ENCODE data around the gene ADAMTS2.

The ADAMTS2 gene

GRCh38 chr5:179195561-179196404 lies 149.5 kb downstream of the ADAMTS2 start:
- no peaks in the 10 kb centered on the region for H3K36me3 ChIP-seq (ENCODE audit: control insufficient read depth, insufficient read depth, low read length)
- H3K27me3 ChIP-seq (ENCODE audit: control insufficient read depth, insufficient read depth, low read length): no peaks in the 10 kb centered on the region
- H3K9me3 ChIP-seq (ENCODE audit: control insufficient read depth, insufficient read depth, low read length): no peaks in the 10 kb centered on the region
- no peak for DNase-seq (ENCODE audit: low read depth, low spot score)
- no CpG with 5 or more reads among the region's 36 CpGs for WGBS (ENCODE audit: insufficient coverage, insufficient read length)
- H3K4me1 ChIP-seq (ENCODE audit: control insufficient read depth, insufficient read depth, low read length): peaks cover 6% of the 10 kb centered on the region
- H3K27ac ChIP-seq (ENCODE audit: low read length): no peak overlapping the region
- H3K4me3 ChIP-seq (ENCODE audit: low read length): no peak overlapping the region

GRCh38 chr5:179194941-179195381 lies 150.3 kb downstream of the ADAMTS2 start:
- DNase-seq (ENCODE audit: low read depth, low spot score): no peak
- WGBS (ENCODE audit: insufficient coverage, insufficient read length): no CpG with 5 or more reads among the region's 19 CpGs
- Histone ChIP-seq H3K9me3 (ENCODE audit: control insufficient read depth, insufficient read depth, low read length) (no peaks in the 10 kb centered on the region), H3K27me3 (ENCODE audit: control insufficient read depth, insufficient read depth, low read length) (no peaks in the 10 kb centered on the region), H3K4me1 (ENCODE audit: control insufficient read depth, insufficient read depth, low read length) (peaks cover 8% of the 10 kb centered on the region), H3K27ac (ENCODE audit: low read length) (no peak overlapping the region), H3K4me3 (ENCODE audit: low read length) (no peak overlapping the region), H3K36me3 (ENCODE audit: control insufficient read depth, insufficient read depth, low read length) (no peaks in the 10 kb centered on the region)

GRCh38 chr5:179194201-179194910 lies 150.9 kb downstream of the ADAMTS2 start:
- peaks cover 8% of the 10 kb centered on the region for H3K4me1 ChIP-seq (ENCODE audit: control insufficient read depth, insufficient read depth, low read length)
- no peaks in the 10 kb centered on the region for H3K27me3 ChIP-seq (ENCODE audit: control insufficient read depth, insufficient read depth, low read length)
- no peak for DNase-seq (ENCODE audit: low read depth, low spot score)
- H3K36me3 ChIP-seq (ENCODE audit: control insufficient read depth, insufficient read depth, low read length): no peaks in the 10 kb centered on the region
- H3K9me3 ChIP-seq (ENCODE audit: control insufficient read depth, insufficient read depth, low read length): no peaks in the 10 kb centered on the region
- no CpG with 5 or more reads among the region's 15 CpGs for WGBS (ENCODE audit: insufficient coverage, insufficient read length)
- no peak overlapping the region for H3K4me3 ChIP-seq (ENCODE audit: low read length)
- H3K27ac ChIP-seq (ENCODE audit: low read length): no peak overlapping the region

DNA sequence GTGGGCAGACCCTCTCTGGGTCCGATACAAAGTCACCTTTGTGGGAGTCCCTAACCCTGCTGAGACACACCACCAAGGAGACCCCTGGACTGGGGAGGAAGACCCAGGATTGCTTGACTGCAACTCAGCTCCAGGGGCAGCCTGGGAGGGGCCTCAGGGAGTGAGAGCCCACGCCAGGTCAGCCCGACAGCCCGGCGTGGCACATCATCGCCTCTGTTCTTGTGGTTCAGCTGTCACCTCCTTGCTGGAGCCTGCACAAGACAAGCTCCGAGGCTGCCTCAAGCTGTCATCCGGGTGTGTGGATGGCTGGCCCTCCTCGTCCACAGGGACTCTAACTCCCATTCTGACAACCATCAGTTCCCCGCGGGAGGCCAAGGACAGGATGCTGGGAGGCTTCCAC lies 151.5 kb downstream of the ADAMTS2 start:
- no peaks in the 10 kb centered on the region for H3K27me3 ChIP-seq (ENCODE audit: control insufficient read depth, insufficient read depth, low read length)
- H3K9me3 ChIP-seq (ENCODE audit: control insufficient read depth, insufficient read depth, low read length): no peaks in the 10 kb centered on the region
- H3K4me1 ChIP-seq (ENCODE audit: control insufficient read depth, insufficient read depth, low read length): peaks cover 8% of the 10 kb centered on the region
- H3K27ac ChIP-seq (ENCODE audit: low read length): no peak overlapping the region
- H3K4me3 ChIP-seq (ENCODE audit: low read length): no peak overlapping the region
- H3K36me3 ChIP-seq (ENCODE audit: control insufficient read depth, insufficient read depth, low read length): no peaks in the 10 kb centered on the region
- DNase-seq (ENCODE audit: low read depth, low spot score): no peak
- WGBS (ENCODE audit: insufficient coverage, insufficient read length): no CpG with 5 or more reads among the region's 11 CpGs

DNA sequence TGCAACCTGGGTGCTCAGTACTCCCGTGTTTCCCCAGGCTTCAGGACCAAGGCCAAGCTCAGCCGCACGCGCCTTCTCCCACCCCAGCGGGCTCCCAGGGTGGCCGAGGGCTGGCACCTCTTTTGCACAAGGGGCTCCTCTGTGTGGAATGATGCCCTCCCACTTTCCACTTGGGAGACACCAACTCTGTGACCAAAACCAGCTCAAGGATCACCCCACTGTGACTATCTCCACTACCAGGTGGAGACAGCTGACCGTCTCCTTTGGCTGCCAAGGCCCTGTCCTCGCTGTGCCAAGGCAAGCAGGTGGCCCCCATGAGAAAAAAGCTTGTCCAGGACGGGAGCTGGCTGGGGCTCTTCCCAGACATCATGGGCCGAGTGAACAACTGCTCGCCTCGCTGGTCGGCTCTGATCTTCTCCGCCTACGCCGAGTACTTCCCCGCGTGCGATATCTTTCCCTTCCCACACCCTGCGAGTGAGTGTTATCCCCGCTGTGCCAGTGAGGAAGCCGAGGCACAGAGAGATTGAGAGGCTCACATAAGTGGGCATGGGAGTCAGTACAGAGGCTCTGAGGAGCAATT lies 152.3 kb downstream of the ADAMTS2 start:
- no peak overlapping the region for H3K27ac ChIP-seq (ENCODE audit: low read length)
- DNase-seq (ENCODE audit: low read depth, low spot score): no peak
- no peaks in the 10 kb centered on the region for H3K27me3 ChIP-seq (ENCODE audit: control insufficient read depth, insufficient read depth, low read length)
- no peaks in the 10 kb centered on the region for H3K36me3 ChIP-seq (ENCODE audit: control insufficient read depth, insufficient read depth, low read length)
- WGBS (ENCODE audit: insufficient coverage, insufficient read length): no CpG with 5 or more reads among the region's 22 CpGs
- H3K9me3 ChIP-seq (ENCODE audit: control insufficient read depth, insufficient read depth, low read length): no peaks in the 10 kb centered on the region
- H3K4me1 ChIP-seq (ENCODE audit: control insufficient read depth, insufficient read depth, low read length): peaks cover 12% of the 10 kb centered on the region
- no peak overlapping the region for H3K4me3 ChIP-seq (ENCODE audit: low read length)

GRCh38 chr5:179192185-179192890 lies 152.9 kb downstream of the ADAMTS2 start:
- Histone ChIP-seq H3K4me1 (ENCODE audit: control insufficient read depth, insufficient read depth, low read length) (peaks cover 16% of the 10 kb centered on the region), H3K27ac (ENCODE audit: low read length) (no peak overlapping the region), H3K9me3 (ENCODE audit: control insufficient read depth, insufficient read depth, low read length) (no peaks in the 10 kb centered on the region), H3K36me3 (ENCODE audit: control insufficient read depth, insufficient read depth, low read length) (no peaks in the 10 kb centered on the region), H3K27me3 (ENCODE audit: control insufficient read depth, insufficient read depth, low read length) (no peaks in the 10 kb centered on the region), H3K4me3 (ENCODE audit: low read length) (no peak overlapping the region)
- no peak for DNase-seq (ENCODE audit: low read depth, low spot score)
- no CpG with 5 or more reads among the region's 20 CpGs for WGBS (ENCODE audit: insufficient coverage, insufficient read length)

DNA sequence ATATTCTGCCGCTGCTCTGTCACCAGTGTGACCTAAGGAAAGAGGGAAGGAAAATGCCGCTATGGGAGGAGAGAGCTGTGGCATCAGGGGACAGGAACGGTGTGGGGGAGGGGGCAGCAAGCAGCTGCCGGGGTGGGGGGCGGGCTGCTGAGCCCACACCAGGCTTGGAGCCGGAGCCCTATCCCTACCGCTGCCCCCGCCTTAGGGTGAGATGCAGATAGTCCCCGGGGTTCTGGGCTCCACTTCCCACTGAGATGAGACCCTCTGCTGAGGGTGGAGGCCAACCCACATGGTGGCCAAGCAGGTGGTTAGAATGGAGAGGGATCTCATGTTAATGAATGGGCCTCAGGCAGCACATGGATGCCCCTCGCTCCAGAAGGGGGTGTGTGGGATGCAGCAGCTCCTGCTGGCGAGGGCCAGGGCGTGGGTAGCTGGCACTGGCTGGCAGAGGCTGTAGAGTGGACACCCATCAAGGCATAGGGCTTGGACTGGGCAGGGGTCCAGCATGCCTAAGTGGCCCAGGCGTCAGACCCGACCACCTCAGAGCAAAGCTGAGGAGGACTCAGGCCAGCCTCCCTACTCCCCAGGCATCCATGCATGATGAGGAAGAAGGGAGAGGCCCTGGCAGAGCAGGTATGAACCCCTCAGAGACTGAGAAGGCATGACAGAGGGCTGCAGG lies 153.6 kb downstream of the ADAMTS2 start:
- no peak for DNase-seq (ENCODE audit: low read depth, low spot score)
- no peaks in the 10 kb centered on the region for H3K27me3 ChIP-seq (ENCODE audit: control insufficient read depth, insufficient read depth, low read length)
- H3K27ac ChIP-seq (ENCODE audit: low read length): no peak overlapping the region
- no peaks in the 10 kb centered on the region for H3K9me3 ChIP-seq (ENCODE audit: control insufficient read depth, insufficient read depth, low read length)
- no peak overlapping the region for H3K4me3 ChIP-seq (ENCODE audit: low read length)
- peaks cover 19% of the 10 kb centered on the region for H3K4me1 ChIP-seq (ENCODE audit: control insufficient read depth, insufficient read depth, low read length)
- H3K36me3 ChIP-seq (ENCODE audit: control insufficient read depth, insufficient read depth, low read length): no peaks in the 10 kb centered on the region
- no CpG with 5 or more reads among the region's 14 CpGs for WGBS (ENCODE audit: insufficient coverage, insufficient read length)

DNA sequence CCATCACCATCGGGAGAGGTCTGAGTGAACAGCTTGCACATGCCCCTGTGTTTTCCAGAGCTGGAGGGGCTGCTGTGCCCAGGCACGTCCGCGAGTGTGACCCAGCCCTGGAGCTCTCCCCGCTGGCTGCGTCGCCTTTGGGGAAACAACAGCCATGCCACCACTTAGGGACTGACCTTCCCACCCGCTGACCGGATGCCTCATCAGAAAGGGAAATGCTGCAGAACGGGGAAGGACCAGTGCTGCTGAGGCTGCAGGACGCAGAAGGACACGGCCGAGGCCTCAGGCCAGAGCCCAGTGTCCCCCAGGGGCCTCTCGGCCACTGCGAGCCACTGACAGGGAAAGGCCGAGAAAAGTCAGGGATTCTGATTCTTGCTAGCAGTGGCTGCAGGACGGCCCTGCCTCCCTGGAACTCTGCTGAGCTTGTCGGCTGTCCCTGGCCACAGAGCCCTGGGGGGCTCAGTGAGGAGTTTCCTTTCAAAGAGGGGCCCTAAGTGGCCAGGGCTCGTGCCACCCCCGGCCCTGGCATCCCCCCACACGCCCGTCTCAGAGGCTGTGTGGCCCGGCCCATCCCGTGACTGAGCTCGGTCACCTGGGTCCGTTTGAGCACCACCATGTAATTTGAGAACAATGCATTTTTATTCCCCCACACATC lies 154.3 kb downstream of the ADAMTS2 start:
- peaks cover 23% of the 10 kb centered on the region for H3K4me1 ChIP-seq (ENCODE audit: control insufficient read depth, insufficient read depth, low read length)
- no CpG with 5 or more reads among the region's 26 CpGs for WGBS (ENCODE audit: insufficient coverage, insufficient read length)
- no peak for DNase-seq (ENCODE audit: low read depth, low spot score)
- H3K27ac ChIP-seq (ENCODE audit: low read length): no peak overlapping the region
- H3K27me3 ChIP-seq (ENCODE audit: control insufficient read depth, insufficient read depth, low read length): no peaks in the 10 kb centered on the region
- H3K9me3 ChIP-seq (ENCODE audit: control insufficient read depth, insufficient read depth, low read length): no peaks in the 10 kb centered on the region
- no peaks in the 10 kb centered on the region for H3K36me3 ChIP-seq (ENCODE audit: control insufficient read depth, insufficient read depth, low read length)
- H3K4me3 ChIP-seq (ENCODE audit: low read length): no peak overlapping the region

GRCh38 chr5:179188636-179189035 lies 156.6 kb downstream of the ADAMTS2 start:
- H3K27ac ChIP-seq (ENCODE audit: low read length): no peak overlapping the region
- H3K9me3 ChIP-seq (ENCODE audit: control insufficient read depth, insufficient read depth, low read length): no peaks in the 10 kb centered on the region
- DNase-seq (ENCODE audit: low read depth, low spot score): no peak
- peaks cover 30% of the 10 kb centered on the region for H3K4me1 ChIP-seq (ENCODE audit: control insufficient read depth, insufficient read depth, low read length)
- H3K4me3 ChIP-seq (ENCODE audit: low read length): no peak overlapping the region
- WGBS (ENCODE audit: insufficient coverage, insufficient read length): no CpG with 5 or more reads among the region's 9 CpGs
- no peaks in the 10 kb centered on the region for H3K36me3 ChIP-seq (ENCODE audit: control insufficient read depth, insufficient read depth, low read length)
- no peaks in the 10 kb centered on the region for H3K27me3 ChIP-seq (ENCODE audit: control insufficient read depth, insufficient read depth, low read length)

Data from iPS DF 6.9 (cell line).